Astrocyte (in vitro differentiated cells and primary cell): ENCODE results near the gene BMPR1B. TPM values are rescaled to one million over a fixed set of nuclear protein-coding genes. Genes with fewer than 3 reads are reported as not detected.

Source experiments
- DNase-seq: peaks from one replicate; pipeline ENCODE4 v3.0.0-alpha.2; 2010; ENCODE audit warnings: low read depth
- FAIRE-seq: peaks from 2 replicates; lab custom pipeline; 2011; peaks lifted over from hg19 to GRCh38; lab: Jason Lieb, UNC
- H2AFZ ChIP-seq: 2 replicates; pipeline ENCODE4 v1.6.0; 2012; ENCODE audit warnings: low read depth, low read length, inconsistent platforms
- H3K27ac ChIP-seq: 2 replicates; pipeline ENCODE4 v1.5.1; 2011; ENCODE audit warnings: low read depth, low read length, inconsistent platforms
- H3K27me3 ChIP-seq: 2 replicates; pipeline ENCODE4 v1.6.0; 2011; ENCODE audit warnings: low read length, inconsistent platforms; ENCODE audit not compliant: insufficient read depth
- H3K36me3 ChIP-seq: 2 replicates; pipeline ENCODE4 v1.5.1; 2011; ENCODE audit warnings: low read length, inconsistent platforms; ENCODE audit not compliant: insufficient read depth
- H3K4me1 ChIP-seq: 2 replicates; pipeline ENCODE4 v1.5.1; 2011; ENCODE audit warnings: low read length, inconsistent platforms; ENCODE audit not compliant: insufficient read depth
- H3K4me2 ChIP-seq: 2 replicates; pipeline ENCODE4 v1.6.0; 2012; ENCODE audit warnings: low read length, inconsistent platforms
- H3K4me3 ChIP-seq: 2 replicates; pipeline ENCODE4 v1.5.1; 2011; ENCODE audit warnings: low read depth, mild to moderate bottlenecking, low read length, inconsistent platforms; ENCODE audit not compliant: insufficient read depth
- H3K79me2 ChIP-seq: 2 replicates; pipeline ENCODE4 v1.6.0; 2012; ENCODE audit warnings: mild to moderate bottlenecking, low read length, inconsistent platforms; ENCODE audit not compliant: insufficient read depth
- H3K9ac ChIP-seq: 2 replicates; pipeline ENCODE4 v1.6.0; 2012; ENCODE audit warnings: mild to moderate bottlenecking, low read length, inconsistent platforms
- H3K9me3 ChIP-seq: 2 replicates; pipeline ENCODE4 v1.5.1; 2012; ENCODE audit warnings: low read depth, mild to moderate bottlenecking, low read length, inconsistent platforms; ENCODE audit not compliant: insufficient read depth
- H4K20me1 ChIP-seq: 2 replicates; pipeline ENCODE4 v1.6.0; 2012; ENCODE audit warnings: low read length, inconsistent platforms; ENCODE audit not compliant: insufficient read depth
- H3K27ac Mint-ChIP-seq: one replicate; pipeline ENCODE4 v1.8.0; 2021; ENCODE audit warnings: mild to moderate bottlenecking, mixed read lengths; ENCODE audit not compliant: unreplicated experiment
- H3K27me3 Mint-ChIP-seq: one replicate; pipeline ENCODE4 v1.8.0; 2021; ENCODE audit warnings: low read depth, mixed read lengths; ENCODE audit not compliant: unreplicated experiment
- H3K36me3 Mint-ChIP-seq: one replicate; pipeline ENCODE4 v1.8.0; 2021; ENCODE audit warnings: low read depth, mixed read lengths; ENCODE audit not compliant: unreplicated experiment
- H3K4me1 Mint-ChIP-seq: one replicate; pipeline ENCODE4 v1.8.0; 2021; ENCODE audit warnings: low read depth, mixed read lengths; ENCODE audit not compliant: unreplicated experiment
- H3K4me3 Mint-ChIP-seq: one replicate; pipeline ENCODE4 v1.8.0; 2021; ENCODE audit warnings: mild to moderate bottlenecking, moderate library complexity, mixed read lengths; ENCODE audit not compliant: unreplicated experiment
- H3K9me3 Mint-ChIP-seq: one replicate; pipeline ENCODE4 v1.8.0; 2021; ENCODE audit warnings: mild to moderate bottlenecking, mixed read lengths; ENCODE audit not compliant: unreplicated experiment
- EZH2 ChIP-seq: IDR thresholded peaks from 2 replicates; pipeline ENCODE4 v1.6.1; 2012; ENCODE audit warnings: mild to moderate bottlenecking, low read length, inconsistent platforms; ENCODE audit not compliant: insufficient read depth
- total RNA-seq: library from RNA; stranded (reverse); gene quantifications from 2 replicates; pipeline ENCODE4 v1.2.1, GENCODE V29; 2021
- TF ChIP-seq, protein P1 (sequence below): IDR thresholded peaks from 2 replicates; pipeline ENCODE4 v1.5.1; 2011; ENCODE audit warnings: low read depth, mild to moderate bottlenecking, inconsistent platforms, low read length, moderate library complexity; ENCODE audit not compliant: insufficient read depth

BMPR1B gene
- total RNA-seq, 1 donor from 2014 or later = 14.1 TPM

DNA sequence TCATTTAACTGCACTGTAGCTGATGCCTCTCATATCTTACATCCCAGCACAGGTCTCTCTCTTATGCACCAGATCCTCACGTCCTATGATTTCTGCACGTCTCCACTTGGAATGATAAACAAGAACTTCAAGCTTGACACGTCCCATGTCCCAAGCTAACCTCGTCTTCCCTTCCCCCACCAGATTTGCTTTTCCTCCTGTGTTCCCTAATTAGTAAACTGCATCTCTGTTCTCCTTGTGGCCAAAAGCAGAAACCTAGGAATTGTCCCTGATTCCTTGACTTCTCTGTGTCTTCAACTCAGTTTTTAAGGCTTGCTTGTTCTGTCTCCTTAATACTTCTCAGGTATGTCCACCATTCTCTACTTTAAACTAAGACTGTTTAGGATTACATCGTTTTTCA, 171.9 kb downstream of the BMPR1B start:
- H3K9ac ChIP-seq = no peak overlapping the region
- H3K36me3 ChIP-seq = no peaks in the 10 kb centered on the region
- no peaks in the 10 kb centered on the region for H3K79me2 ChIP-seq
- H4K20me1 ChIP-seq = no peaks in the 10 kb centered on the region
- no peak overlapping the region for H3K27ac Mint-ChIP-seq
- H3K9me3 ChIP-seq = no peaks in the 10 kb centered on the region
- no peak for DNase-seq
- H3K9me3 Mint-ChIP-seq = peaks cover 2% of the 10 kb centered on the region
- no peak overlapping the region for H3K4me3 ChIP-seq
- H3K36me3 Mint-ChIP-seq = no peaks in the 10 kb centered on the region
- no peaks in the 10 kb centered on the region for H3K27me3 Mint-ChIP-seq
- FAIRE-seq = no peak
- no peaks in the 10 kb centered on the region for H3K27me3 ChIP-seq
- no peak overlapping the region for H3K27ac ChIP-seq
- H3K4me2 ChIP-seq = no peak overlapping the region
- no peak overlapping the region for H2AFZ ChIP-seq
- TF ChIP-seq EZH2 = no peak
- TF ChIP-seq, protein P1, sequence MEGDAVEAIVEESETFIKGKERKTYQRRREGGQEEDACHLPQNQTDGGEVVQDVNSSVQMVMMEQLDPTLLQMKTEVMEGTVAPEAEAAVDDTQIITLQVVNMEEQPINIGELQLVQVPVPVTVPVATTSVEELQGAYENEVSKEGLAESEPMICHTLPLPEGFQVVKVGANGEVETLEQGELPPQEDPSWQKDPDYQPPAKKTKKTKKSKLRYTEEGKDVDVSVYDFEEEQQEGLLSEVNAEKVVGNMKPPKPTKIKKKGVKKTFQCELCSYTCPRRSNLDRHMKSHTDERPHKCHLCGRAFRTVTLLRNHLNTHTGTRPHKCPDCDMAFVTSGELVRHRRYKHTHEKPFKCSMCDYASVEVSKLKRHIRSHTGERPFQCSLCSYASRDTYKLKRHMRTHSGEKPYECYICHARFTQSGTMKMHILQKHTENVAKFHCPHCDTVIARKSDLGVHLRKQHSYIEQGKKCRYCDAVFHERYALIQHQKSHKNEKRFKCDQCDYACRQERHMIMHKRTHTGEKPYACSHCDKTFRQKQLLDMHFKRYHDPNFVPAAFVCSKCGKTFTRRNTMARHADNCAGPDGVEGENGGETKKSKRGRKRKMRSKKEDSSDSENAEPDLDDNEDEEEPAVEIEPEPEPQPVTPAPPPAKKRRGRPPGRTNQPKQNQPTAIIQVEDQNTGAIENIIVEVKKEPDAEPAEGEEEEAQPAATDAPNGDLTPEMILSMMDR = no peak
- H3K4me3 Mint-ChIP-seq = no peak overlapping the region
- peaks cover 14% of the 10 kb centered on the region for H3K4me1 ChIP-seq
- peaks cover 25% of the 10 kb centered on the region for H3K4me1 Mint-ChIP-seq

DNA sequence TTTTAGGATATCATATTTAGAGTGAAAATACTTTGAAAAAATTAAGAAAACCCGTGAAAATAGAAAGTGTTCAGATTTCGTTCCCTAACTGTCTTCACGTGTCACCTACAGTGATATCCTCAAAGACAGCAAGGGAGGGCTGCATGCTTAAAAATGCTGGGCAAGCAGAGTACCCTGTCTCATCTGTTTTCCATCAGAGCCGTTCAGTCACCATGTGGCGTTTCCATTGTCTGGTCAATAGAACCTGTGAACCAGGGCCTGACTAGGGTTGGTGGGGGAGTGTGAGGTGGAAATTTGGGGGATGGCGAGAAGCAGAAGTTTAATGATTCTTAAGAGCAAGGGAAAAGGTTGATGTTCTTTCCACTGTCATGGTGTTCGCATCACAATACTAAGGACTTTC, 173.9 kb downstream of the BMPR1B start:
- FAIRE-seq (no peak), DNase-seq (no peak)
- H3K9me3 Mint-ChIP-seq = no peaks in the 10 kb centered on the region
- H3K27me3 Mint-ChIP-seq = no peaks in the 10 kb centered on the region
- no peaks in the 10 kb centered on the region for H3K36me3 ChIP-seq
- no peaks in the 10 kb centered on the region for H4K20me1 ChIP-seq
- no peak overlapping the region for H2AFZ ChIP-seq
- peaks cover 33% of the 10 kb centered on the region for H3K4me1 Mint-ChIP-seq
- H3K36me3 Mint-ChIP-seq = no peaks in the 10 kb centered on the region
- H3K4me3 ChIP-seq = no peak overlapping the region
- H3K27me3 ChIP-seq = no peaks in the 10 kb centered on the region
- no peak overlapping the region for H3K9ac ChIP-seq
- H3K4me1 ChIP-seq = peaks cover 20% of the 10 kb centered on the region
- H3K4me2 ChIP-seq = no peak overlapping the region
- no peak overlapping the region for H3K27ac ChIP-seq
- H3K9me3 ChIP-seq = no peaks in the 10 kb centered on the region
- TF ChIP-seq, protein P1 = no peak
- TF ChIP-seq EZH2 = no peak
- no peaks in the 10 kb centered on the region for H3K79me2 ChIP-seq
- H3K27ac Mint-ChIP-seq = no peak overlapping the region
- no peak overlapping the region for H3K4me3 Mint-ChIP-seq

DNA sequence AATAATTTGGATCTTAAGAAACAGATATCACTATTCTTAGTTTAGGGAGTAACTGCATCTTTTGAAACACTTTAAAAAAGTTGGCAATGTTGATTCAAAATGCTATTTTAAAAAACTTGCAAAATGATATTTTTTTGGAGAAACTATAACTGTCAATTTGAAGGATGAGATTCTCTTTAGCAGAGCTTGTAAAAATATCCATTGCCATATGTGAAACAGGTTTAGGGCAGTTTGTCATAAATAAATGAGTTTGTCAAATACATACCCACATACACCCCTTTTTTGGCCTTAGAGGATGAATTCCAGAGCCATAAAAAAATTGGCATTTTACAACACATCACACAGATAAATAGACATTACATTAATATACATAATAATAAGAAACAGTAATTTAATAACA, 174.6 kb downstream of the BMPR1B start:
- no peak overlapping the region for H3K9ac ChIP-seq
- TF ChIP-seq EZH2 = no peak
- Mint-ChIP-seq H3K27ac (no peak overlapping the region), H3K4me3 (no peak overlapping the region), H3K27me3 (no peaks in the 10 kb centered on the region), H3K9me3 (no peaks in the 10 kb centered on the region), H3K36me3 (no peaks in the 10 kb centered on the region), H3K4me1 (peaks cover 35% of the 10 kb centered on the region)
- H3K36me3 ChIP-seq = no peaks in the 10 kb centered on the region
- H3K27ac ChIP-seq = no peak overlapping the region
- peaks cover 20% of the 10 kb centered on the region for H3K4me1 ChIP-seq
- no peaks in the 10 kb centered on the region for H4K20me1 ChIP-seq
- FAIRE-seq (peak; percentile 13), DNase-seq (no peak)
- H3K4me3 ChIP-seq = no peak overlapping the region
- H2AFZ ChIP-seq = no peak overlapping the region
- H3K27me3 ChIP-seq = no peaks in the 10 kb centered on the region
- H3K4me2 ChIP-seq = no peak overlapping the region
- no peaks in the 10 kb centered on the region for H3K9me3 ChIP-seq
- no peaks in the 10 kb centered on the region for H3K79me2 ChIP-seq
